Measurements from ENCODE around the gene USP31. TPM values are rescaled to one million over a fixed set of nuclear protein-coding genes. Genes with fewer than 3 reads are reported as not detected.

USP31 gene
- total and polyA plus RNA-seq, 2 experiments from 2014 or later = 3.3 to 6.4 TPM

GRCh38 chr16:23057013-23057596 lies 92.1 kb downstream of the USP31 start:
- Histone ChIP-seq H3K4me1 (ENCODE audit: insufficient read depth) (no peaks in the 10 kb centered on the region), H2AFZ (no peak overlapping the region), H3K27me3 (peaks cover 8% of the 10 kb centered on the region), H3K79me2 (no peaks in the 10 kb centered on the region), H3K9me3 (ENCODE audit: low read depth) (no peaks in the 10 kb centered on the region), H3K4me3 (no peak overlapping the region), H3K36me3 (replicated peaks; ENCODE audit: insufficient read depth, low read depth) (no peaks in the 10 kb centered on the region), H3K27ac (no peak overlapping the region), H3K9me2 (replicated peaks; ENCODE audit: insufficient read depth) (no peaks in the 10 kb centered on the region), H3K4me2 (no peak overlapping the region), H4K20me1 (ENCODE audit: insufficient read depth, poor library complexity, severe bottlenecking) (no peaks in the 10 kb centered on the region)
- WGBS (ENCODE audit: low lambda C conversion rate, missing lambda C conversion rate) = 88% methylated on average over 1 of the region's 1 CpG
- TF ChIP-seq EZH2phosphoT487 (IDR thresholded peaks at IDR 0.05; ENCODE audit: low read depth, severe bottlenecking, unreplicated experiment) (no peak), EZH2 (IDR thresholded peaks at IDR 0.05; ENCODE audit: borderline replicate concordance) (no peak), CTCF (IDR thresholded peaks at IDR 0.05; ENCODE audit: poor library complexity) (no peak)
- DNase-seq (ENCODE audit: low spot score) = no peak

- Histone ChIP-seq H3K27ac (no peak overlapping the region), H3K9me2 (replicated peaks; ENCODE audit: insufficient read depth) (no peaks in the 10 kb centered on the region), H4K20me1 (ENCODE audit: insufficient read depth, poor library complexity, severe bottlenecking) (no peaks in the 10 kb centered on the region), H3K27me3 (peaks cover 8% of the 10 kb centered on the region), H3K36me3 (replicated peaks; ENCODE audit: insufficient read depth, low read depth) (no peaks in the 10 kb centered on the region), H3K4me3 (no peak overlapping the region), H3K4me2 (no peak overlapping the region), H2AFZ (no peak overlapping the region), H3K4me1 (ENCODE audit: insufficient read depth) (no peaks in the 10 kb centered on the region), H3K9me3 (ENCODE audit: low read depth) (no peaks in the 10 kb centered on the region), H3K79me2 (no peaks in the 10 kb centered on the region)
- WGBS (ENCODE audit: low lambda C conversion rate, missing lambda C conversion rate) = 98% methylated on average over 3 of the region's 3 CpGs
- DNase-seq (ENCODE audit: low spot score) = no peak
- TF ChIP-seq CTCF (IDR thresholded peaks at IDR 0.05; ENCODE audit: poor library complexity) (no peak), EZH2phosphoT487 (IDR thresholded peaks at IDR 0.05; ENCODE audit: low read depth, severe bottlenecking, unreplicated experiment) (no peak), EZH2 (IDR thresholded peaks at IDR 0.05; ENCODE audit: borderline replicate concordance) (no peak)
These were observed 93.8 kb downstream of the USP31 start for GRCh38 chr16:23055481-23055880.

GRCh38 chr16:23052908-23053580 lies 96.2 kb downstream of the USP31 start:
- 86% methylated on average over 4 of the region's 4 CpGs for WGBS (ENCODE audit: low lambda C conversion rate, missing lambda C conversion rate)
- DNase-seq (ENCODE audit: low spot score) = no peak
- TF ChIP-seq EZH2phosphoT487 (IDR thresholded peaks at IDR 0.05; ENCODE audit: low read depth, severe bottlenecking, unreplicated experiment) = no peak
- TF ChIP-seq CTCF (IDR thresholded peaks at IDR 0.05; ENCODE audit: poor library complexity) = no peak
- TF ChIP-seq EZH2 (IDR thresholded peaks at IDR 0.05; ENCODE audit: borderline replicate concordance) = no peak
- H3K9me2 ChIP-seq (replicated peaks; ENCODE audit: insufficient read depth) = no peaks in the 10 kb centered on the region
- no peak overlapping the region for H3K4me2 ChIP-seq
- no peaks in the 10 kb centered on the region for H3K9me3 ChIP-seq (ENCODE audit: low read depth)
- H4K20me1 ChIP-seq (ENCODE audit: insufficient read depth, poor library complexity, severe bottlenecking) = no peaks in the 10 kb centered on the region
- no peak overlapping the region for H3K4me3 ChIP-seq
- no peaks in the 10 kb centered on the region for H3K36me3 ChIP-seq (replicated peaks; ENCODE audit: insufficient read depth, low read depth)
- no peaks in the 10 kb centered on the region for H3K79me2 ChIP-seq
- H3K27ac ChIP-seq = no peak overlapping the region
- no peaks in the 10 kb centered on the region for H3K4me1 ChIP-seq (ENCODE audit: insufficient read depth)
- H2AFZ ChIP-seq = no peak overlapping the region
- peaks cover 4% of the 10 kb centered on the region for H3K27me3 ChIP-seq

Measured in hepatocyte (in vitro differentiated cells).